ENCODE results near the gene DLL4. TPM values are rescaled to one million over a fixed set of nuclear protein-coding genes. Genes with fewer than 3 reads are reported as not detected.

DLL4 gene
- total RNA-seq, 1 experiment from 2014 or later: 1.5 TPM

DNA sequence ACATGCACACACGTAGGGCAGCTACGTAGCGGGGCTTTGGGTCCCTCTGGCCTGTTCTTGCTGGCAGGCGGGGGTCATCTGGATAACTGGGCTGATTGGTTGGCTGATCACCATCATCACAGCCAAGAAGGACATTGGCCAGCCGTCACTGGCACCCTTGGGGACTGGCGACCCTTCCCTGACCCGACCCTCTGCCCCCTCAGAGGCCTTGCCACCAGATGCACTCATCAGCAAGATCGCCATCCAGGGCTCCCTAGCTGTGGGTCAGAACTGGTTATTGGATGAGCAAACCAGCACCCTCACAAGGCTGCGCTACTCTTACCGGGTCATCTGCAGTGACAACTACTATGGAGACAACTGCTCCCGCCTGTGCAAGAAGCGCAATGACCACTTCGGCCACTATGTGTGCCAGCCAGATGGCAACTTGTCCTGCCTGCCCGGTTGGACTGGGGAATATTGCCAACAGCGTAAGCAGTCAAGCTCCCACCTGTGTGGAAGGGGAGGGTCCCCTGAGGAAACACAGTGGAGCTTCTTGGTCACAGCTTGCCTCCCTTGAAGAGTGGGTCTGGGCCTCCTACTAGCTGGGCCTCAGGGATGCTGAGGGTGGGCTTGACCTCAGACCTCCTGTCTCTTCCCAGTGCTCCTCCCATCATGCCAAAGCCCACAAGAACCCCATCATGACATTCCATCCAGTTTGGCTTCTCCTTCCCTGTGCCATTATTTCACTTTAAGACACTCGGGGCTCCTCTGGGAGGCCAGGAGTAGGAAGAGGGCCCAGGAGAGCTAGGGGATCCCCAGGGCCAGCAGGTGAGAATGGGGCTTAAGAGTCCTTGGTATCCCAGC lies 2.4 kb downstream of the DLL4 start:
- Histone ChIP-seq H3K27me3 (ENCODE audit: insufficient read depth, low read length) (peaks cover 15% of the 10 kb centered on the region; the same call in 1 of the 2 replicates), H3K9me3 (ENCODE audit: control insufficient read depth in 1 of 2, insufficient read depth in 1 of 2, low read depth in 1 of 2, low read length in 2 of 2) (no peaks in the 10 kb centered on the region), H3K4me1 (ENCODE audit: control insufficient read depth in 1 of 2, insufficient read depth in 2 of 2, low read length in 2 of 2) (peaks cover 19 to 41% of the 10 kb centered on the region in 2 experiments), H4K20me1 (ENCODE audit: insufficient read depth) (no peaks in the 10 kb centered on the region), H3K9ac (ENCODE audit: low read length) (peak overlapping the region; percentile 31; the same call in 1 of the 2 replicates), H3K4me3 (replicated peaks in 1 of 2; ENCODE audit: low read depth in 1 of 2, low read length in 2 of 2) (peak overlapping the region in 1 of 2 experiments; percentile 65; a peak in 1 of 4 replicates), H3K27ac (ENCODE audit: low read depth, low read length) (no peak overlapping the region), H3K4me2 (ENCODE audit: low read length) (peak overlapping the region; percentile 100), H3K79me2 (ENCODE audit: insufficient read depth, low read length) (no peaks in the 10 kb centered on the region), H3K36me3 (ENCODE audit: control insufficient read depth in 1 of 2, insufficient read depth in 2 of 2, low read length in 2 of 2) (no peaks in the 10 kb centered on the region), H3K9me2 (ENCODE audit: insufficient read depth) (no peaks in the 10 kb centered on the region), H2AFZ (ENCODE audit: low read depth, low read length, poor library complexity, severe bottlenecking) (peak overlapping the region; percentile 61)
- ChIA-PET POLR2A (interaction anchor here (0.9 to 4.4 kb wide), 3 partner anchors 22 to 246 kb away, joined by 3 to 48 read pairs (median 3); partner anchors contain the start of gene CHAC1), CTCF (interaction anchor here (1.4 to 4.8 kb wide), 5 partner anchors 8 to 253 kb away, joined by 5 to 69 read pairs (median 16); no protein-coding TSS in a partner anchor), RAD21 (ENCODE audit: low non-redundant PET in 1 of 2, low total read pairs in 2 of 2, uncharacterized antibody in 2 of 2, unreplicated experiment in 2 of 2) (no interaction called here)
- DNase-seq (ENCODE audit: low read depth, low spot score): no peak
- TF ChIP-seq EZH2phosphoT487 (IDR thresholded peaks at IDR 0.05; ENCODE audit: borderline replicate concordance) (no peak), EZH2 (IDR thresholded peaks at IDR 0.05) (no peak), POLR2AphosphoS5 (IDR thresholded peaks at IDR 0.05; ENCODE audit: low read depth, low read length) (no peak), CEBPB (IDR thresholded peaks at IDR 0.05; ENCODE audit: low read depth) (no peak), POLR2A (IDR thresholded peaks at IDR 0.05; ENCODE audit: borderline replicate concordance, extremely low read depth, insufficient read depth, insufficient read length) (no peak), RAD21 (IDR thresholded peaks at IDR 0.05; ENCODE audit: low read depth) (no peak), ZFX (IDR thresholded peaks at IDR 0.05) (no peak), TCF7L2 (IDR thresholded peaks at IDR 0.05; ENCODE audit: borderline replicate concordance, extremely low read depth, insufficient read depth, insufficient read length) (no peak), FOSL1 (IDR thresholded peaks at IDR 0.05; ENCODE audit: low read depth) (no peak), CBX3 (IDR thresholded peaks at IDR 0.05; ENCODE audit: low read depth) (no peak), ELF1 (IDR thresholded peaks at IDR 0.05; ENCODE audit: borderline replicate concordance, low read depth) (no peak), SIN3A (IDR thresholded peaks at IDR 0.05; ENCODE audit: low read depth) (no peak), SRF (IDR thresholded peaks at IDR 0.05; ENCODE audit: low read depth) (no peak), JUND (IDR thresholded peaks at IDR 0.05) (no peak), EGR1 (IDR thresholded peaks at IDR 0.05; ENCODE audit: low read depth) (no peak)
- TF ChIP-seq, protein P1, sequence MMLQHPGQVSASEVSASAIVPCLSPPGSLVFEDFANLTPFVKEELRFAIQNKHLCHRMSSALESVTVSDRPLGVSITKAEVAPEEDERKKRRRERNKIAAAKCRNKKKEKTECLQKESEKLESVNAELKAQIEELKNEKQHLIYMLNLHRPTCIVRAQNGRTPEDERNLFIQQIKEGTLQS (IDR thresholded peaks at IDR 0.05): no peak
- TF ChIP-seq, protein P2, sequence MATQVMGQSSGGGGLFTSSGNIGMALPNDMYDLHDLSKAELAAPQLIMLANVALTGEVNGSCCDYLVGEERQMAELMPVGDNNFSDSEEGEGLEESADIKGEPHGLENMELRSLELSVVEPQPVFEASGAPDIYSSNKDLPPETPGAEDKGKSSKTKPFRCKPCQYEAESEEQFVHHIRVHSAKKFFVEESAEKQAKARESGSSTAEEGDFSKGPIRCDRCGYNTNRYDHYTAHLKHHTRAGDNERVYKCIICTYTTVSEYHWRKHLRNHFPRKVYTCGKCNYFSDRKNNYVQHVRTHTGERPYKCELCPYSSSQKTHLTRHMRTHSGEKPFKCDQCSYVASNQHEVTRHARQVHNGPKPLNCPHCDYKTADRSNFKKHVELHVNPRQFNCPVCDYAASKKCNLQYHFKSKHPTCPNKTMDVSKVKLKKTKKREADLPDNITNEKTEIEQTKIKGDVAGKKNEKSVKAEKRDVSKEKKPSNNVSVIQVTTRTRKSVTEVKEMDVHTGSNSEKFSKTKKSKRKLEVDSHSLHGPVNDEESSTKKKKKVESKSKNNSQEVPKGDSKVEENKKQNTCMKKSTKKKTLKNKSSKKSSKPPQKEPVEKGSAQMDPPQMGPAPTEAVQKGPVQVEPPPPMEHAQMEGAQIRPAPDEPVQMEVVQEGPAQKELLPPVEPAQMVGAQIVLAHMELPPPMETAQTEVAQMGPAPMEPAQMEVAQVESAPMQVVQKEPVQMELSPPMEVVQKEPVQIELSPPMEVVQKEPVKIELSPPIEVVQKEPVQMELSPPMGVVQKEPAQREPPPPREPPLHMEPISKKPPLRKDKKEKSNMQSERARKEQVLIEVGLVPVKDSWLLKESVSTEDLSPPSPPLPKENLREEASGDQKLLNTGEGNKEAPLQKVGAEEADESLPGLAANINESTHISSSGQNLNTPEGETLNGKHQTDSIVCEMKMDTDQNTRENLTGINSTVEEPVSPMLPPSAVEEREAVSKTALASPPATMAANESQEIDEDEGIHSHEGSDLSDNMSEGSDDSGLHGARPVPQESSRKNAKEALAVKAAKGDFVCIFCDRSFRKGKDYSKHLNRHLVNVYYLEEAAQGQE (IDR thresholded peaks at IDR 0.05; ENCODE audit: low read depth): no peak
- BruUV-seq (replicated peaks): no TSS peak
- intact Hi-C loops (cut with micrococcal nuclease): loop anchor here (5.0 to 10.0 kb wide), 2 partner anchors 91 to 253 kb away; no protein-coding TSS in a partner anchor
- ATAC-seq: no peak

Measured in HCT116 (cell line).